ENCODE data around the gene LHX4. TPM values are rescaled to one million over a fixed set of nuclear protein-coding genes. Genes with fewer than 3 reads are reported as not detected.

The LHX4 gene
- total RNA-seq, 1 donor from 2014 or later = 0.36 TPM

- Histone ChIP-seq H3K79me2 (ENCODE audit: insufficient read depth, low read length) (no peaks in the 10 kb centered on the region), H3K9ac (ENCODE audit: low read length) (no peak overlapping the region), H3K4me3 (ENCODE audit: insufficient read depth, low read depth, low read length) (no peak overlapping the region), H3K4me1 (ENCODE audit: insufficient read depth, low read length) (no peaks in the 10 kb centered on the region), H3K27ac (ENCODE audit: low read depth, low read length) (no peak overlapping the region), H2AFZ (ENCODE audit: low read depth, low read length) (no peak overlapping the region), H3K9me3 (ENCODE audit: insufficient read depth, low read depth, low read length) (no peaks in the 10 kb centered on the region), H3K4me2 (ENCODE audit: low read length) (no peak overlapping the region), H3K36me3 (ENCODE audit: insufficient read depth, low read length) (no peaks in the 10 kb centered on the region), H4K20me1 (ENCODE audit: insufficient read depth, low read length) (no peaks in the 10 kb centered on the region), H3K27me3 (ENCODE audit: insufficient read depth, low read length) (no peaks in the 10 kb centered on the region)
- FAIRE-seq (no peak), DNase-seq (ENCODE audit: low read depth) (no peak)
- no peak for TF ChIP-seq CTCF (IDR thresholded peaks at IDR 0.05; ENCODE audit: insufficient read depth, low read depth, low read length)
- TF ChIP-seq EZH2 (IDR thresholded peaks at IDR 0.05; ENCODE audit: insufficient read depth, low read length) = no peak
- H3K27ac Mint-ChIP-seq (ENCODE audit: unreplicated experiment) = no peak overlapping the region
- H3K27me3 Mint-ChIP-seq (ENCODE audit: low read depth, unreplicated experiment) = no peaks in the 10 kb centered on the region
- no peak overlapping the region for H3K4me3 Mint-ChIP-seq (ENCODE audit: unreplicated experiment)
- H3K9me3 Mint-ChIP-seq (ENCODE audit: unreplicated experiment) = peaks cover 3% of the 10 kb centered on the region
- no peaks in the 10 kb centered on the region for H3K4me1 Mint-ChIP-seq (ENCODE audit: low read depth, unreplicated experiment)
- H3K36me3 Mint-ChIP-seq (ENCODE audit: low read depth, unreplicated experiment) = peaks cover 35% of the 10 kb centered on the region
Measured at GRCh38 chr1:180278596-180279395, 48.7 kb downstream of the LHX4 start.

- no peak overlapping the region for H3K27ac Mint-ChIP-seq (ENCODE audit: unreplicated experiment)
Measured at GRCh38 chr1:180279651-180280050, 49.6 kb downstream of the LHX4 start.

More at GRCh38 chr1:180279651-180280050, 49.6 kb downstream of the LHX4 start:
- no peak overlapping the region for H3K4me2 ChIP-seq (ENCODE audit: low read length)
- no peak overlapping the region for H3K4me3 ChIP-seq (ENCODE audit: insufficient read depth, low read depth, low read length)
- Mint-ChIP-seq H3K27me3 (ENCODE audit: low read depth, unreplicated experiment) (no peaks in the 10 kb centered on the region), H3K4me3 (ENCODE audit: unreplicated experiment) (no peak overlapping the region), H3K4me1 (ENCODE audit: low read depth, unreplicated experiment) (no peaks in the 10 kb centered on the region), H3K9me3 (ENCODE audit: unreplicated experiment) (no peaks in the 10 kb centered on the region), H3K36me3 (ENCODE audit: low read depth, unreplicated experiment) (peaks cover 30% of the 10 kb centered on the region)
- no peaks in the 10 kb centered on the region for H3K9me3 ChIP-seq (ENCODE audit: insufficient read depth, low read depth, low read length)
- no peak overlapping the region for H3K9ac ChIP-seq (ENCODE audit: low read length)
- H3K36me3 ChIP-seq (ENCODE audit: insufficient read depth, low read length) = no peaks in the 10 kb centered on the region
- no peaks in the 10 kb centered on the region for H3K79me2 ChIP-seq (ENCODE audit: insufficient read depth, low read length)
- no peak for FAIRE-seq
- no peaks in the 10 kb centered on the region for H3K4me1 ChIP-seq (ENCODE audit: insufficient read depth, low read length)
- DNase-seq (ENCODE audit: low read depth) = no peak
- no peaks in the 10 kb centered on the region for H3K27me3 ChIP-seq (ENCODE audit: insufficient read depth, low read length)
- H2AFZ ChIP-seq (ENCODE audit: low read depth, low read length) = no peak overlapping the region
- TF ChIP-seq CTCF (IDR thresholded peaks at IDR 0.05; ENCODE audit: insufficient read depth, low read depth, low read length) = no peak
- TF ChIP-seq EZH2 (IDR thresholded peaks at IDR 0.05; ENCODE audit: insufficient read depth, low read length) = no peak
- no peak overlapping the region for H3K27ac ChIP-seq (ENCODE audit: low read depth, low read length)
- H4K20me1 ChIP-seq (ENCODE audit: insufficient read depth, low read length) = no peaks in the 10 kb centered on the region

All from astrocyte (in vitro differentiated cells and primary cell).